Measurements from ENCODE around the gene TOLLIP. TPM values are rescaled to one million over a fixed set of nuclear protein-coding genes. Genes with fewer than 3 reads are reported as not detected.
A peak's percentile ranks its signal among the peaks of the same experiment; 100 is the strongest.

Gene TOLLIP
- total RNA-seq, 1 experiment from 2014 or later, result 32.3 TPM

DNA sequence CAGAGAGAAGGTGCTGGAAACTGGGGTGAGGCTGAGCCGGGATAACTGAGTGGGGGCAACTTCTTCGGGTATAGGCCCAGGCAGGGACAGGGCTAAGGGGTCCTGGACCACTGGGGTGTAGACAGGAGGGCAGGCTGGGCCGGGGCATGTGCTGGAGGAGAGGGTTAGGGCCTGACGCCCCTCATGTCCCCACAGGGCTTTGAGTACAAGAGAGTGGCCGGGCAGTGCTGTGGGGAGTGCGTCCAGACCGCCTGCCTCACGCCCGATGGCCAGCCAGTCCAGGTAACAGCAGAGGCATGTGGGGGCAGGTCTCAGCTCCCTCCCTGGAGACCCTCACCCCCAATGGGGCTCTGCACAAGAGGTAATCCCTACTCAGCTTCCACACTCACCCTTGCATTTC is 49.9 kb downstream of the TOLLIP start:
- no peak overlapping the region for H2BK5ac ChIP-seq (ENCODE audit: insufficient read length, low read length)
- Mint-ChIP-seq H3K4me1 (peaks cover 2 to 19% of the 10 kb centered on the region in 2 experiments), H3K36me3 (ENCODE audit: insufficient read depth in 1 of 3, low read depth in 3 of 3) (peaks cover 3% of the 10 kb centered on the region in 3 experiments), H3K4me3 (no peak overlapping the region), H3K27ac (peak overlapping the region in 1 of 3 experiments; percentile 34; a peak in 1 of 7 replicates), H3K9me3 (peaks cover 3 to 4% of the 10 kb centered on the region in 2 experiments), H3K27me3 (ENCODE audit: low read depth) (peaks cover 3% of the 10 kb centered on the region; the same call in 1 of the 2 replicates)
- no peak overlapping the region for H2BK20ac ChIP-seq (ENCODE audit: low read depth, low read length, poor library complexity, severe bottlenecking)
- no peak overlapping the region for H2BK120ac ChIP-seq (ENCODE audit: low read depth, low read length, poor library complexity, severe bottlenecking)
- H4K5ac ChIP-seq (ENCODE audit: insufficient read length, low read depth, low read length), result no peak overlapping the region
- no peak overlapping the region for H3K18ac ChIP-seq (ENCODE audit: insufficient read length, low read depth, low read length)
- H2AK5ac ChIP-seq (ENCODE audit: insufficient read length, low read length), result no peak overlapping the region
- no peak for DNase-seq
- H4K20me1 ChIP-seq (ENCODE audit: control insufficient read depth, insufficient read depth, insufficient read length), result no peaks in the 10 kb centered on the region
- H3K56ac ChIP-seq (ENCODE audit: insufficient read length, low read depth, low read length), result no peak overlapping the region
- no peak overlapping the region for H2BK15ac ChIP-seq (ENCODE audit: low read depth, low read length)
- H3K9ac ChIP-seq (ENCODE audit: extremely low read depth, insufficient read length, low read length), result no peak overlapping the region
- H3K9me3 ChIP-seq (ENCODE audit: control insufficient read depth, low read depth, low read length), result no peaks in the 10 kb centered on the region
- no peaks in the 10 kb centered on the region for H3K79me1 ChIP-seq (ENCODE audit: insufficient read depth, low read depth, low read length, poor library complexity, severe bottlenecking)
- no peaks in the 10 kb centered on the region for H3K4me1 ChIP-seq (ENCODE audit: insufficient read depth, low read length)
- H3K4me2 ChIP-seq (ENCODE audit: insufficient read depth, insufficient read length, low read length), result no peak overlapping the region
- no peaks in the 10 kb centered on the region for H3K79me2 ChIP-seq (ENCODE audit: insufficient read depth, low read length)
- H3K27me3 ChIP-seq (ENCODE audit: insufficient read depth, low read length), result no peaks in the 10 kb centered on the region
- no peak overlapping the region for H3T11ph ChIP-seq (ENCODE audit: low read length)
- WGBS (ENCODE audit: extremely low coverage, insufficient read length, low lambda C conversion rate), result no CpG with 5 or more reads among the region's 9 CpGs
- H4K8ac ChIP-seq (replicated peaks; ENCODE audit: insufficient read length, low read depth, low read length), result no peak overlapping the region
- H3K27ac ChIP-seq (ENCODE audit: insufficient read length, low read depth, low read length), result no peak overlapping the region
- no peak for TF ChIP-seq CTCF (conservative IDR thresholded peaks at IDR 0.05)
- H2BK12ac ChIP-seq (ENCODE audit: insufficient read length, low read depth, low read length), result no peak overlapping the region
- no peaks in the 10 kb centered on the region for H3K23me2 ChIP-seq (ENCODE audit: insufficient read length, low read depth, low read length, poor library complexity, severe bottlenecking)
- H3K4ac ChIP-seq (ENCODE audit: low read depth, low read length), result no peak overlapping the region
- H3K14ac ChIP-seq (ENCODE audit: insufficient read depth, low read length), result no peak overlapping the region
- H3K23ac ChIP-seq (ENCODE audit: insufficient read length, low read depth, low read length), result no peak overlapping the region
- no peak overlapping the region for H4K91ac ChIP-seq (ENCODE audit: insufficient read length, low read depth, low read length)
- no peak overlapping the region for H2AFZ ChIP-seq (ENCODE audit: low read length)

All from H9 (cell line).